NCI-H1694 (cell line): ENCODE measurements around the gene UCN2.

Experiments used
- DNase-seq: peaks from one replicate; lab custom pipeline; 2025; lab: John Stamatoyannopoulos, UW

UCN2 gene, protein sequence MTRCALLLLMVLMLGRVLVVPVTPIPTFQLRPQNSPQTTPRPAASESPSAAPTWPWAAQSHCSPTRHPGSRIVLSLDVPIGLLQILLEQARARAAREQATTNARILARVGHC

DNA sequence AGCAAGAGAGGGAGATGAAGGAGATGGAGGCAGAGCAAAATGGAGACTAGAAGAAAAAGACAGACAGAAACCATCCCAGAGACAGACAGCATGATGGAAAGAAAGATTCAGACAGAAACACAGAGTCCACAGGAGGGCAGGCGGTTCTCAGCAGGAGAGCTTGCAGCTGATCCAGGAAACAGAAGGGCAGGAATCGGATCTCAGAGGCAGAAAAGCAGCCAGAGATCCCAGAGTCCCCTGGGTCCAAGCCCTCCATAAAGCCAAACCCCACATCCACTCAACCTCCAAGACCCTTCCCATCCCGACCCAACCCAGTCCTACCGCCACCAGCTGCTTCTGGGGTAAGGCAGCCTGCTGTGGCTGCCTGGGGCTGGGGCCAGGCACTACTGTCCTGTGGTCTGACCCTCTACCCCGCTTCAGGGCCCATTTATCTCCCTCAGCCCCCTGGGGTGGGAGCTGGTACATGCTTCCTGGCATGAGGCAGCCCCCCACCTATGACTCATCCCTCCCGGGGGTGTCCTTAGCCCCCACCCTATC lies at the start of gene UCN2:
Gene UCN2 (minus strand): TSS at position 400 of the 537 bp plus-strand sequence. CDS start 657 bp downstream, outside the sequence.
- DNase-seq = no peak

DNA sequence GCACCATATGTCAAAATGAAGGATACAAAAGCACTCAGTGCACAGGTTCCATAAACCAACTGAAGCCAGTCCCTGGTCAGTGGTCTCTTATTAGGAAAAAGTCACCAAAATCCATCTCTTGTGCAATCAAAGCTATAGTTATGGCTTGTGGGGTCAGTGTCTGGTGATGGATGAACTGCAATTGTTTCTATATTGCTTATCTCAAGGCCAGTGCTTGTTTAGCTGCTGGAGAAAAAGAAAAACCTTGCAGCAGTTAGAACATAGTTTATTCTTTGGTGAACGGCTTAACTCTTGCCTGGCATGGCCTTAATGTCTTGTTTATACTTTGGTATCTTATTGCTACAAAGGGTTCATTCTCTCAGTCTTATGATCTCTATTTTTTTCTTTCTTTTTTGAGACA lies 48.7 kb upstream of the UCN2 start:
- DNase-seq = no peak

DNA sequence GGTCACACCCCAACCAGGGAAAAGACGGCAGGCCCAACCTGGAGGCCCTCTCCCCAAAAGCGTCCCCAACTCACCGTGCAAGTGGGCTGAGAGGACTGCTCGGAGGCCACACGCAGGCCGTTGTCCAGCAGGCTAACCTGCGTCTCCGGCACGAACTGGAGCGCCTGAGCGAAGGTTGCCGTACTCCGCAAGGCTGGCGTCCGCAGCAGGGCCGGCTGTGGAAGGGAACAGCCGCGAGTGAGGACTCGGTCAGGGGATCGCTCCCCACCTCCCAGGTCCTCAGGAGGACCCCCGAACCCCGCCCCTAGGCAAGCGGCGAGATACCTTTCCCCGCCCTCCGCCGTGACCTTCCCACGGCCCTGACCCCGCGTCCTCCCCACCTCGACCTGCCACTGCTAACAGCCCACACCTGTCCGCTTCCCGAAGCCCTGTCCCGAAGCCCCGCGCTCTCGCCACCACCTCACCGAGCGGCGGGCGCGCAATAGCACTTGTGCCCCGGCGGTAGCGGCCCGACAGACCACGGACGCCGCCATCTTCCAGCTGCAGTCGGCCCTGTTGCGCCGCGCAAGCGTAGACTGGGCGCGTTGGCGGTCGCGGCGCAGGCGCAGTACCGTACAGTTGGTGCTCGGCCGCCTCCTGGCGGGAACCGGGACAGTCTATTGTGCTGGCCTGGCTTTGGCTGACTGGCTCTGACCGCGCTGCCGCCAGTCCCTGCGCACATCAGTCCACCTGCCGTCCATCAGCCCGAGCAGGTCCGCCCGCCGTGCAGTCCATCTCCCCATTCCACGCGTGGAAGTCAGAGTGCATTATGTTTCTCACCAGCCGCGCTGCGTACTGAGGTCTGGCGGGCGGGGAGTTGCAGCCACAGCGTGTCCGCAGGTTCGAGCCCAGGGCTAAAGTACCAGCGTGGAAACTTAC lies 45.8 kb upstream of the UCN2 start, which contains the start of gene UQCRC1:
Gene UQCRC1 (minus strand): TSS at position 559 of the 918 bp plus-strand sequence. CDS start 26 bp downstream, at position 533.
- peak; percentile 28 for DNase-seq

DNA sequence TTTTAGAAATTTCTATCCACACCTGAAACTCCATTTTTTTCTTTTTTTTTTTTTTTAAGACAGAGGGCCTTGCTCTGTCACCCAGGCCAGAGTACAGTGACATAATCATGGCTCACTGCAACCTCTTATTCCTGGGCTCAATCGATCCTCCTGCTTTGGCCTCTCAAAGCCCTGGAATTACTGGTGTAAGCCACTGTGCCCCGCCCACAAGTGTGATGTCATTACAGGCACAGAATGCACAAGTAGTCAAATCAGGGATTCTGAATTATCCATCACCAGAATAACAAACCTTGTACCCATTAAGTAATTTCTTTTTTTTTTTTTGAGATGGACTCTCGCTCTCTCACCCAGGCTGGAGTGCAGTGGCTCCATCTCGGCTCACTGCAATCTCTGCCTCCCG lies 43.9 kb upstream of the UCN2 start:
- DNase-seq = no peak

DNA sequence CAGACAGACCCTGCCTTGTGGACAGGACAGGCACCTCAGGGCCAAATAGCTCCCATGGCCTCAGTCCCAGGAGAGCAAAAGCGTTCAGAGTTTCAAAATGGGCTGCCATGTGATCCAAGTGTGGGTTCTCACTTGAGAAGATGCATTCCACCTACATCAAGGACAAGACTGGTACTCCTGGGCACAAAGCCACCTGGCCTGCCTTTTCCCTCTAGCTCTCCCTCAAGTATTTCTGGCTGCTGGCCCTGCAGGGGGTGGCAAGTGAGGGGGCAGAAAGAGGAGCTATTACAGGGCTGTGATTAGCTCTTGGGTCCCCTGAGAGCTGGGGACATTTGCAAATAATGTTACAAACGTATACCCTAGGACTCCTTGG lies 38.0 kb upstream of the UCN2 start:
- no peak for DNase-seq

DNA sequence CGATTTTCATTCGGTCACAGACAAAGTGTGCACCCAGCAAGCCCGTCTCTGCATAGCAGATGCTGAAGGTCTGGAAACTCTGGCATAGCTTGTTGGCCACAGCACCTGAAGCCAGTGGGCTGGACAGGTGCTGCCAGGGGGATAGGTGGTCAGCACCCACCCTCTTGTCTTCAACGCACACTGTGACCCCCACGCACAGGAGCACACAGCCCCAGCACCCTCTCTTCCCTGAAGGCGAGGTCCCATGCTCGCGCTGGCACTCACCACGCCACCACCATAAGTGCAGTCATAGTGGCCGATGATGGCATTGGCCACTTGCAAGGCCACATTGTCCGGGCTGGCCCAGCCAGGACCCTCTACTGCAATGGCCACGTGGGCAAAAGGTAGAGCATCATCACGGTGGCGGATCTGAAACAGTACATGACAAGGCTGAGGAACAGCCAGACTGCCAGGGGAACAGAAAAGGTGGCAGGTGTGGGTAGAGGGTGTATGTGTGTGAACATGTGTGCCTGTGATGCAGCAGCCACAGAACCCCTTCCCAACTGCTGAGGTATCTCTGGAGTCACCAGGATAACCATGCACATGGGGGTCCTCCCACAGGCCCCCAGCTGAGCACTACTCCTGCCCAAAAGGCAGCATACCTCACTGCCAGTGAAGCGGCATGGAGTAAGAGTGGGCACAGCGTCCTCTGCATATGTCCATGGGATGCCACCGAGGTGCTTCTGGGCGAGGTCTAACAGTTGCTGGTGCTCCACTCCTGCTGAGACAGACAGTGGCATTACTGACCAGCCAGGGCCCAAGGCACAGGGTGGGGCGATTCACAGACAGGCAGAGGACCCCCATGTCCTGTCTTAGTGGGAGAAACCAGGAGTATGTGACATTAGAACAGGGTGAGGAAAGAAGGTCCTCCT lies 37.4 kb upstream of the UCN2 start:
- DNase-seq = no peak

DNA sequence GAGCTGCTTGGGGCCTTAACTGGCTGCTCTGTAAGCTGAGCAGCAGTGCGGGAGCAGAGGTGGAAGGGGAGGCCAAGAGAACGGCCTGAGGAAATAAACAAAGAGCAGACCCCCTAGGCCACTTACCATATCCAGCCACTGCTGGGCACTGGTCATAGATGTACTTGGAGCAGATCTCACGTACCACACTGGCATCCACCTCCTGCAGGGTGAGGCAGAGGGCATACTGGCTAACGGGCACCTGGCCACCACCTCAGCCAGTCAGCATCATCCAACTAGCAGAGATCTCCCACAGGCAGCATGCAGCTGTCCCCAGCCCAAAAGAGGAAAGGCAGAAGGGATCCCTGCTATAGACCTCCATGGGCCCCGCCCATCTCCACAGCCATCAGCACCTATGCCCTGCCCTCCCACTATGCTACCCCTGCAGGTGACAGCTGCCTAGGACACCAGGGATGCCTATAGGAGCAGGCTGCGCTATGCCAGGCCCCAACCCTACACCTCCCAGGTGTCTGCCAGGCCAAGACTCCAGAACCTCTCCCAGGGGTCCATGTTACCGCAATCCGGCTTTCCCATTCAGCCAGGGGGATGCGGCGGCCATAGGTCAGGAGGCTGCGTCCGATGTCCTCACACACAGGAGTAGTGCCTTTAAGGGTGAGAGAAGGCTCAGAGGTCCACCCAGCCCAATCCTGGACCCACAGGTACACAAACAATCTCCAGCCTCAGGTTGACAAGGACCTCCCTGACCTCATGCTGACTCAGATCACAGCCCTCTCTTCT lies 36.1 kb upstream of the UCN2 start:
- DNase-seq = no peak

DNA sequence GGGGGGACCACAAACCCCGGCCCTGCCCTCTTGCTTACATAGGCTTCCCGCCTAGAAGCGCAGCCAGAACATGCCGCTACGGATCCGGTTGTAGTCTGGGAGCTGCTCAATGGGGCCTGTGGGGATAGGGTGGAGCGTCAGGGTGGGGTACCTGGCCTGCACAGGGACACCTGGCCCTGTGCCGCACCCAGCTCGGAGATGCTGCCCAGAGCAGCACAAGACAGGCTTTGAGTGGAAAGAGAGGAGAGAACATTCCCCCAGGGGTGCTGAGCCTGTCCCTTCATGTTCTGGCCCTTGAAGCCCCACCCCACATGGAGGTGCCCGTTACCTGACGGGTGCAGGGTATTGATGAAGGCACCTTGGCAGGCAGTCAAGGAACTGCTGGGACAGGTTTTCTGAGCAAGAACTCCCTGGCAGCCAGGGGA lies 35.5 kb upstream of the UCN2 start:
- no peak for DNase-seq

DNA sequence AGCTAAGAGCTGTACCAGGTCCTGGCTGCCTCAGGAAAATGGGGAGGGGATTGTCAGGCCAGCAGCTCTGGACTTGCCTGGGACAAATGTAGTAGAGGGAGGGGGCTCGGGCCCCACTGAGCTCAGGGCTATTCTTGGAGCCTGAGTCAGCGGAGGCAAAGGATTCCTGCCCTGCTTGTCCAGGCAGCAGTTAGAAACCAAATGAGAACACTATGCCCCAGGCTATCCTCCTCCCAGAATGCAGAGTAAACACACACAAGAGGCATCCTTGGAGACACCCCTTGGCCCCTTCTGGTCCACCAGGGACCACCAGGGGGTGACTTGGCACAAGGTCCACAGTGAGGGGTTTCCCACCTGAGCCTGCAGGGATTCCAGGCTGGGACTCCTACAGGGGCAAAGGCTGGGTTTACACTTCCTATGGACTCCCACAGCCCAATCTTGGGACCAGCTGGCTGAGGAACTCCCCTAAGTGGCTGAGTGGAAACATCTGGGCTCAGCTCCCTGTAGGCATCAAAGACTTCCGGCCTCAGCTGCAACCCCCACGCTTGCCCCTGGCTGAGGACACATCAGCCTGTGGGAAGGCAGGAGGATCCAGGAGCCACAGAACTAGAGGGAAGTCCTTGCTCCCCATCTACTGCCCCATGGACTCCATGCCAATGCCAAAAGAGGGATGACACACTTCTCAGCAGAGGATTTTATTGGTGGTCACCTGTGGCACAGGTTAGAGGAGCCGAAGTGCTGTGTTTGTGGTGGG lies 34.9 kb upstream of the UCN2 start:
- no peak for DNase-seq

DNA sequence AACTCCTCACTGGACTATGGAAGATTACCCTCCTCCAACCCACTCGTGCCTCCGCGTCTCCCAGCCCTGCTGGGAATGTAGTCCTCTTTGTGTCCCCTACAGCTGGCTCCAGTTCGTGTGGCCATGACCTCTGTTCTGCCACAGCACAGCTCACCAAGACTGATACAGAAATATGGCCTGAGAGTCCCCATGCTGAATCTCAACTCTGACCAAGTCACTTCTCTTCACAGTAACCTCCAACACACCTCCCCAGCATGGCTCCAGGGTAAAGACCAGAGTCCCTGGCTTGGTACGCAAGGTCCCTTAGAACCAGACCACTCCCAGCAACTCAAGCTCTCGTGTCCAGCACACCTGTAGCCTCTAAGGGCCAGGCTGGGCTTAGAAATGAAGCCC lies 33.8 kb upstream of the UCN2 start:
- no peak for DNase-seq

DNA sequence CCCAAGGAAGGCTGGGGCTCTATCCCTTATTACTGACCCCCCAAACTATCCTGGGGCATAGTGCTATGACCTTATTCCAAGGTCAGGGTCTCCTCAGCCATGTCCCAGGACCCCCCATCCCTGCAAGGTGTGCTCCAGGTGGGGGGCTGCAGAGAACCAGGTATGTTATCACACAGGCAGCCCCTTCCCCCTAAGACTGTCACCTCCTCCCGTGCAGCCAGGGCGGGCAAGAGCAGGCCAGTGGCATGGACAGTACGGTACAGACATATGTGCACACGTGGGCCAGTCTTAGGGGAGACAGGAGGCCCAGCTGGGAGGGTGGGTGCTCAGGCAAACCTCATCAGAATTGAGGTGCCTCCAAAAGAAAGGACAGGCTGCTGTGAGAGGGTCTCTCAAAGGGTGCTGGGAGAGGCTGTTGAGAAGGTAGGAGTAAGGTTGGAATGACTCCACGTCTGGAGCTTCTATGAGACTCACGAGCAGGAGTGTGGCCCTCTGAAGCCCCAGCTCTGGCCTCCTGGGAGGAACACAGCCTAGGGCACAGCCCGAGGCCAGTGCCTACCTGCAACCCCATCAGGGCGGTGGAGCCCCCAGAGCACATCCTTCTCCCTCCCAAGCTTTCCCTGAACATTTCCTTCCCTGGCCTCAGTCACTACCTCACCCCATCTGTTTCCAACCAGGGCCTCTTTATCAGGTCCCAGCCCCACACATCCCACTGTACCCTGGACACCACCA lies 33.3 kb upstream of the UCN2 start:
- no peak for DNase-seq

DNA sequence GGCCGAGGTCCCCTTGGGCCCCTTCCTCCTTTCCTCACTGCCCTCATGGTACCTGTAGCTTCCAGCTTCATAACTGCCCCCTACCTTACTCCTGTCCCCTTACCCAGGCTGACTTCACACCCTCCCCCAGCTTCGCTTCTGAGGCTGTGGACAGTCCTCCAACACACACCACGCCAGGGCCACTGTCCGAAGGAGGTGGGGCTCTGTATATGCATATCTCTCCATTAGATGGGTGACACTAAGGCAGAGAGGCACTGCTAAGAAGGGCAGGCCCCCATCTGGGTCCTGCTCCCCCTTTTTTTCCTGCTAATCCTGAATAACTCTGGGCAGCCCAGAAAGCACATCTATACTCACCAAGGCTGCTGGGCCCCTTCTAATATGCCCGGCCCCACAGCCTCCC lies 32.6 kb upstream of the UCN2 start:
- no peak for DNase-seq

DNA sequence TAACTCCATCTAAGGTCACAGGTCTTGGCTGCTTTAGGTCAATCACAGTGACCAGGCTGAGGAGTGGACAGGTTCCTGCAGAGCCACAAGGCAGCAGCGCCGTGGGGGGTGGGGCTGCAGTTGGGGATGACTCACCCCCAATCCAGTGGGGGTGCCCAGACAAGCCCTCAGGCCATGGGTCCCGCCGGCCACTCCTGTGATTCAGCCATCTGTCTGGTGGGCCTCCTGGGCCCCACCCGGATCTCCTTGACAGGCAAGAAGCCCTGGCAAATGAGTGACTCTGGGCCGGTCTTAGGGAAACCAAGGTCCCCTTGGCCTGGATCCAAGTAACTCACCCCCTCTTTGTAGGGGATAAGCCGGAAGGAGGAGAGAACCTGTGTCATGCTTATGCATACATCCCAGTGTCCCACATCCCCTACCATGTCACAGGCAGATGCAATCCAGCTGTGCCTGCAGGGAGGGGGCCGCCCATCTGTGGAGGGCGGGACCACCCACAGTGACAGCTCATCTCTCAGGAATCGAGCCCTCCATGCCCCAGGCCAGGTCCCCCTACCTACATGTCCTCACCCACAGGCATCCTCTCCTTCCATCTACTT lies 32.0 kb upstream of the UCN2 start:
- no peak for DNase-seq

DNA sequence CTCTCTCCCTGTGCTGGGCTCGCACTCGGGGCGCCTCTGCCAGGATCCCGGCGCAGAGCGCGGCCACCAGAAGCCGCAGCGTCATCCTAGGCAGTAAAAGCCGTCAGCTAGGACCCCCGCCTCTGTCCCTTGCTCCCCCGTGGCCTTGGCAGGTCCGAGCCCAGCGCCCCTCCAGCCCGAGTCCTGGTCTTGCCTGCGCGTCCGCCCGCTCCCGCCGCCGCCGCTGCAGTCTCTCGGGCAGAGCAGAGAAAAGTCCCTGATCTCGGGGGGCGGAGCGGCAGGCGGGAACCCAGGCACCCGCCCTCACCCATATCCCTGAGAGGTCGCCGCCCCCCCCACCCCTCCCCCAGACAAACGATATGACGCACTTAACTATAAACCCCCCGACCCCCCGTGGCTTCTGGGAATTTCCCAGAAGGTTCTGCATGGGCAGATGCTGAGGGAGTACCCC lies 31.5 kb upstream of the UCN2 start, which contains the start of gene COL7A1:
Gene COL7A1 (minus strand): TSS at position 255 of the 451 bp plus-strand sequence. CDS start 170 bp downstream, at position 85.
- DNase-seq = no peak

DNA sequence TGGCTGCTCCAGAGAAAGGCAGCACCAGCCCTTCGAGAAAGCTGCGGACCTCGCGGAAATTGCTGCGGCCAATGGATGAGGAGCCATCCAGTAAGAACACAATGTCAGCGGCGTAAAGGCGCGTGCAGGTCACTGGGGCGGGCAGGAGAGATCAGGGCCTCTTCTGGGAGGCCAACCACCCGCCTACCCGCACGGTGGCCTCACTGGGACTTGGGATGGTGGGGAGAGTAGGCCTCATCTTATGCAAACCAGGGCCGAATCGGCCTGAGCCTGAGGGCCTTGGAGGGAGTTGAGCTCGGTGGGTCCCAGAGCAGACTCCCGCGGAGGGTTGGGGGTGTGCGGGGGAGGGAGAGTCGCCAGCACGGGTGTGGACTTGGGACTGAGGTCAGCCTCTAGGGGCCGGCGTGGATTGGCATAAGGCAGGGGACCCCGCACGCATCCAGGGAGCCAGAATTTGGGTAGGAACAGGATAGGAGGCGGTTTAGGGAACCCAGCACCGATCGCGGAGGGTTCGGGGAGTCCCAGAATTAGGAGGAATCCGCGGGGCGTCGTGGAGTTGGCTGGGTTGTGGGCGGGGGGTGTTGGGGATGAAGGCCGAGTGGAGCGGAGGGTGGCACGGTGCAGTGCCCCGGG lies 31.0 kb upstream of the UCN2 start:
- no peak for DNase-seq

DNA sequence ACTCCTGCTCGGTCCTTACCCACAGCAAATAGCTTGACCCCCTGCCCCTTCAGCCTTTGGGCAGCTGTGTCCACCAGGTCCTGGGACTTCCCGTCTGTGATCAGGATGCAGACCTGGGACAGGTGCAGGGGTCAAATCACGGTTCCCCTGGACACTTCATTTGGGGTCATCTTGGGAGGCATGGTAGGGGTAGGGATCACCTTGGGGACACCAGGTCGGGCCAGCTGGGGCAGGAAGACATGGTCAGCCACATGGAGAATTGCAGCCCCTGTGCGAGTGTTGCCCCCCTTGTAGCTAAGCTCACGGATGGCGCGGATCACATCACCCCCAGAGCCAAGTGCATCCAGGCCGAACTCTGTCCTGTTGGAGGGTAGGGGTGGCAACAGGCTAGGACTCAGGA lies 29.8 kb upstream of the UCN2 start:
- DNase-seq = no peak

DNA sequence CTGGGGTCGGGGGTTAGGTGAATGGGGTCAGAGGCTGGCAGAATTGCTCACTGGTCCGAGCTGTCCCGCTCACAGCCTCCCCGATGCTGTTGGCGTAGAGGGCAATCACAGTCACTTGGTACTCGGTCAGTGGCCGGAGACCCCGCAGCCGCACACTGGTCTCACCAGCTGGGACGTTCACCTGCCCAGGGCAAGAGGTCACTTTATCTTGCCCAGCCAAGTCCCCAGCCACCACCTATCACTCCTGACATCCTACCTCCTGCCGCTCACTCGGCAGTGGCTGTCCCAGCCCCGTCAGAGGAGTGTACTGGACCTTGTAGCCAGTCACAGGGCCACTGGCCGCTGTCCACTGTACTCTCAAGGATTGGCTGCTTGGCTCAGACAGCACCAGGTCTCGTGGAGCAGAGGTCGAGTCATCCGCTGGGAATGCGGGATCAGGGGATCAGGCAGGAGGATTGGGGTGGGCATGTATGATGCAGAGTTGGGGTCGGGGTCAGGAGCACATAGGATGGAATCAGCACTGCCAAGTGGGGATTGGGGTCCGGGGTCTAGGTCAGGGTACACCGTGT lies 29.0 kb upstream of the UCN2 start:
- DNase-seq = no peak

DNA sequence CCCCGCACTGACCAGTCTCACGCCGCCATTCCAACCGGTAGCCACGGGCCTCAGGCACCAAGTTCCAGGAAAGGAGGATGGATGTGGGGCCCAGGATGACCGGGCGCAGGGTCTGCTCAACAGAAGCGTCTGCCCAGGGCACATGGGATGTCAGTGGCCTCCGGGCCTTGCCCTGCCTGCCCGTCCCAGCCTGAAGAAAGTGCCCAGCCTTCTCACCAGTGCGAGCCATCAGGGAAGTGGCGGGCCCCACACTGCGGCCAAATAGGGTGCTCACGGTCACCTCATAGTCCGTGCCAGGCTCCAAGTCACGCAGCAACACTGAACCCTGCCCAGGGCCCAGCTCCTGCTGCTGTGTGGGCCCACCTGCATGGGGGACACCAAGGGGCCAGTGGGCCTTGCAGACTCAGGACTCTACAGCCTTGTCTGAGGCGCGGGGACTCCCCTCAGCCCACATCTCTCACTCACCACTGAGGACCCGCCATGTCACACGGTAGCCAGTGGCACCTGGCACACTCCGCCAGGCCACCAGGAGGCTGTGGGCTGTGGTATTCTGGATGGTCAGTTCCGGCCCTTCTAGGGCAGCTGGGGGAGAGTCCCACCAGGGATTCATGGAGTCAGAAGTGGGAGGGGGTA lies 28.4 kb upstream of the UCN2 start:
- DNase-seq = no peak
